Endothelial cell of umbilical vein (primary cell): ENCODE data around the gene KRTAP6-1.

ENCODE experiments used
- CTCF ChIP-seq, 2 donors: IDR thresholded peaks; 1 replicate in 1 of 2; 2 replicates in 1 of 2; pipeline ENCODE4 v1.5.1; 2011; ENCODE audit warnings: low read length in 2 of 2, mild to moderate bottlenecking in 2 of 2, moderate library complexity in 2 of 2, control low read depth in 1 of 2, inconsistent platforms in 1 of 2, low read depth in 1 of 2; ENCODE audit not compliant: insufficient read depth in 1 of 2; ENCODE audit errors: extremely low read depth in 1 of 2
- EZH2 ChIP-seq: IDR thresholded peaks from 2 replicates; pipeline ENCODE4 v1.6.1; 2012; ENCODE audit warnings: borderline replicate concordance, low read depth, mild to moderate bottlenecking, moderate library complexity, low read length, inconsistent platforms; ENCODE audit not compliant: severe bottlenecking
- JUN ChIP-seq: IDR thresholded peaks from 2 replicates; pipeline ENCODE4 v1.6.1; 2011; ENCODE audit warnings: borderline replicate concordance, low read depth; ENCODE audit not compliant: insufficient read length, insufficient read depth
- MAX ChIP-seq: IDR thresholded peaks from 2 replicates; pipeline ENCODE4 v1.6.1; 2011; ENCODE audit not compliant: insufficient read depth, insufficient read length
- POLR2A ChIP-seq: IDR thresholded peaks from 2 replicates; pipeline ENCODE4 v1.6.1; 2012; ENCODE audit warnings: low read depth, mild to moderate bottlenecking, control low read depth, low read length
- POLR2AphosphoS5 ChIP-seq: IDR thresholded peaks from 2 replicates; pipeline ENCODE4 v1.6.1; 2012; ENCODE audit warnings: low read depth, mild to moderate bottlenecking, control low read depth, low read length, moderate library complexity; ENCODE audit not compliant: insufficient read depth

GRCh38 chr21:30638686-30639085 lies 25.0 kb upstream of the KRTAP6-1 start:
- no peak for TF ChIP-seq POLR2A
- no peak for TF ChIP-seq CTCF (IDR thresholded peaks at IDR 0.05; ENCODE audit: extremely low read depth in 1 of 2, insufficient read depth in 1 of 2, low read depth in 1 of 2, low read length in 2 of 2)
- no peak for TF ChIP-seq JUN
- TF ChIP-seq MAX, result no peak
- TF ChIP-seq EZH2, result no peak
- TF ChIP-seq POLR2AphosphoS5, result no peak
